SU-DHL-6 (cell line): ENCODE measurements around the gene KSR2.

ENCODE experiments used
- EZH2phosphoT487 ChIP-seq: fragments of 200-600 bp; sonication (generic), shearing (Covaris generic); conservative IDR thresholded peaks from 2 replicates; pipeline ENCODE4 v1.6.1; 2018; ENCODE audit warnings: mild to moderate bottlenecking, antibody characterized with exemption, low read length, moderate library complexity, mixed read lengths
- TF ChIP-seq, protein P1 (sequence below): fragments of 200-600 bp; sonication (generic); IDR thresholded peaks from one replicate; pipeline ENCODE4 v1.5.1; 2017; ENCODE audit warnings: antibody characterized with exemption, mild to moderate bottlenecking, low read length, moderate library complexity; ENCODE audit not compliant: insufficient read depth, poor library complexity, severe bottlenecking

DNA sequence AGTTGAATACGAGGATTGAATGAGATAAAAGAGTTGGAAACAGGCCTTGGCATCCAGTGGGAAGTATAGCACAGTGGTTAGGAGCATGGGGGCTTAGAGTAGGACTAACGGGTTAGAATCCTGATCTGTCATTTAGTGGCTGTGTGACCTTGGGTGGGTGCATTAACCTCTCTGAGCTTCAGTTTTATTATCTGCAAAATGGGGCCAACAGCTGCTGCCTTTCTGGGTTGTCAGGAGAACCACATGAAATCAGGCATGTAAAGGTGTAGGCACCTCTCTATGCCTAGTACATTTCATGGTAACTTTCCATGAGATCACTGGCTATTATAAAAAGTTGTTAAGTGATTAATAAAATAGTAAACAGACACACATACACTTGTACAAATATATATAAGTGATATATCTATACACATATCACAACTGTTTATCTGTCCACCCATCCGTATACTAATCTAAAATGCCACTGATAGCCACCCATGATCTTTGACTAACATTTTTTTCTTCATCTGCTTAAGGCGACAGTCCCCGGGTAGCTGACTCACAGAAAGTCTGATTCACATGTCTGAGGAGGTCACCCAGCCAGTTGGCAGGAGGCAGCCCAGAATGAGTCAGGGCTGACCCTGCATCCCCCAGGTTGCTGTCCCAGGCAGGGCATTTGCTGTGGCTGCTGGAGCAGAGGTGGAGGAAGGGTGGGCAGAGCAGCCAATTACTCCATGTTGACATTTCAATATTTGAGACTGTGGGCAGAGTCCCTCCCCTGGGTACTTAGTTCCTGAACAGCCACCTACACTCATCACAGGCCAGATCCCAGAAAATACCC, 481.7 kb downstream of the KSR2 start:
- TF ChIP-seq, protein P1, sequence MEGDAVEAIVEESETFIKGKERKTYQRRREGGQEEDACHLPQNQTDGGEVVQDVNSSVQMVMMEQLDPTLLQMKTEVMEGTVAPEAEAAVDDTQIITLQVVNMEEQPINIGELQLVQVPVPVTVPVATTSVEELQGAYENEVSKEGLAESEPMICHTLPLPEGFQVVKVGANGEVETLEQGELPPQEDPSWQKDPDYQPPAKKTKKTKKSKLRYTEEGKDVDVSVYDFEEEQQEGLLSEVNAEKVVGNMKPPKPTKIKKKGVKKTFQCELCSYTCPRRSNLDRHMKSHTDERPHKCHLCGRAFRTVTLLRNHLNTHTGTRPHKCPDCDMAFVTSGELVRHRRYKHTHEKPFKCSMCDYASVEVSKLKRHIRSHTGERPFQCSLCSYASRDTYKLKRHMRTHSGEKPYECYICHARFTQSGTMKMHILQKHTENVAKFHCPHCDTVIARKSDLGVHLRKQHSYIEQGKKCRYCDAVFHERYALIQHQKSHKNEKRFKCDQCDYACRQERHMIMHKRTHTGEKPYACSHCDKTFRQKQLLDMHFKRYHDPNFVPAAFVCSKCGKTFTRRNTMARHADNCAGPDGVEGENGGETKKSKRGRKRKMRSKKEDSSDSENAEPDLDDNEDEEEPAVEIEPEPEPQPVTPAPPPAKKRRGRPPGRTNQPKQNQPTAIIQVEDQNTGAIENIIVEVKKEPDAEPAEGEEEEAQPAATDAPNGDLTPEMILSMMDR = no peak
- no peak for TF ChIP-seq EZH2phosphoT487
